ENCODE measurements around the gene YAP1.

Gene YAP1

DNA sequence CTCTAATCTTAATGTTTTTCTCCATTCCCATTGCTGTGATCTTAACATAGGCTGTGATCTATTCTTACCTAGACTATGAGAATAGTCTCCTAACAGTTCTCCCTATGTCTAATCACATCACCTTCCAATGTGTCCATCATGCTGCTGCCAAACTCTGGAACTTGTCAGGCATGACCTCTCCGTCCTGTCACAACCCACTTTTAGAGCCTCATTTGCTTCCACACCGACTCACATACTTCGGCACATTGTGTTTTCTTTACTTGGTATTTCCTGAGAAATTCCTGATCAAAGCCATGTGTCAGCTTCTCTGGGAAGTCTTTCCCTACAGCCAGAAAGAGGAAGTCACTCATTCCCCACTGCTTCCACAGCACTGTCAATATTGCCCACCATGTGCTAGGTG, 166.5 kb downstream of the YAP1 start:
- DNase-seq (ENCODE audit: low read depth in 2 of 2), result no peak

DNA sequence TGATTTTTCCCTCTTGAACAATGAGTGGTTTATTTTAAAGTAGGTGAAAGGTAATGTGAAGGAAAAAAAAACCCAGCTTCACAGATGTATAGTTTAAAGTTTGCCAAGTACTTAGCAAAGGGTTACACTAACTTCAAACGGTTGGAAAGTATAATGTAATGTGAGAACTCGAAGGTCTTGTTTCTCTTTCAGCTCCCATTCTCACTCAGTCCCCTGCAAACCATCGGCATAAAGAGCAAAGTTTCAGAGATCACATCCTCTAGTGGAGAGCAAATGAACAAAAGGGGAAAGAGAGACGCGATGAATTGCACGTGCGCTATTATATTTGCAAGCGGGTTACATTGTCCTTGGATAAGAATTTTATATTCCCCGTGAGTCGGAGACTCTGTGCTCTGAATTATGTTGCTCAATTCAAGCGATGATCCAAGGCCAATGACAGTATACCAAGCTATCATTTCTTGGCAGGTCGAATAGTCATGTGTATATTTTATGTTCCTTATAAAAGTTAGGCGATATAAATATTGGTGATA, 169.5 kb downstream of the YAP1 start:
- no peak for DNase-seq (ENCODE audit: low read depth in 2 of 2)

DNA sequence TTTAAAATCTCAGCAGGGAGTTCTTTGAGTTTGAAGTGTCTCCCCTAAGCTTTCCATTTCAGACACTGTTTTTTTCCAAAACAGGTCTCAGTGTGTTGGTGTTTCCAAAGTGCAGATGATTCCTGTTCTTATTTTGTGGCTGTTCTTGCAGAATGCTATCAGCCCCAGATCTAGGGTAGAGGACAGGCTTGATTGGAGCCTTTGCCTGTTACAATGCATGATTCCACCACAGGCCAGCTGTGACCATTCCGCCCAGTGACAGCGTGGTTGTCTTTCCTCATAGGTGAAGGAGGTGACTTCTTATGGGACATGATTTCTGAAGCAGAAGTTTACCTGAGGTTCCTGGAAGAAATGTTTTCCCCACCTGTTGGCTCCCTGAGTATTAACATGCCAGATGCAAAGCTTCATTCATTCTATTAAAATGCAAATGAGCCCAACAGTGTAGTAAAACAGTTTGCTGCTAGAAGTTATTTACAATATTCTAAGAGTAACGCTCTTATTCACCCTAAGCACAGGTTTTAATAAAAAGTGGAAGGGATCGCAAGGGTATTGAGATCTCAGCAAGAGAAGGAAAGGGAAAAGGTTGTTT, 170.1 kb downstream of the YAP1 start:
- no peak for DNase-seq (ENCODE audit: low read depth in 2 of 2)

Data from stimulated activated CD8-positive, alpha-beta memory T cell treated with anti-CD3 and anti-CD28 coated beads, Interleukin-2, amount 100 ng/mL, for 1 hour (primary cell).